ENCODE results near the gene LAMA5. TPM values are rescaled to one million over a fixed set of nuclear protein-coding genes. Genes with fewer than 3 reads are reported as not detected.
A peak's percentile ranks its signal among the peaks of the same experiment; 100 is the strongest.

LAMA5 gene
- total and polyA plus RNA-seq, 2 experiments from 2014 or later: 162 to 168 TPM

DNA sequence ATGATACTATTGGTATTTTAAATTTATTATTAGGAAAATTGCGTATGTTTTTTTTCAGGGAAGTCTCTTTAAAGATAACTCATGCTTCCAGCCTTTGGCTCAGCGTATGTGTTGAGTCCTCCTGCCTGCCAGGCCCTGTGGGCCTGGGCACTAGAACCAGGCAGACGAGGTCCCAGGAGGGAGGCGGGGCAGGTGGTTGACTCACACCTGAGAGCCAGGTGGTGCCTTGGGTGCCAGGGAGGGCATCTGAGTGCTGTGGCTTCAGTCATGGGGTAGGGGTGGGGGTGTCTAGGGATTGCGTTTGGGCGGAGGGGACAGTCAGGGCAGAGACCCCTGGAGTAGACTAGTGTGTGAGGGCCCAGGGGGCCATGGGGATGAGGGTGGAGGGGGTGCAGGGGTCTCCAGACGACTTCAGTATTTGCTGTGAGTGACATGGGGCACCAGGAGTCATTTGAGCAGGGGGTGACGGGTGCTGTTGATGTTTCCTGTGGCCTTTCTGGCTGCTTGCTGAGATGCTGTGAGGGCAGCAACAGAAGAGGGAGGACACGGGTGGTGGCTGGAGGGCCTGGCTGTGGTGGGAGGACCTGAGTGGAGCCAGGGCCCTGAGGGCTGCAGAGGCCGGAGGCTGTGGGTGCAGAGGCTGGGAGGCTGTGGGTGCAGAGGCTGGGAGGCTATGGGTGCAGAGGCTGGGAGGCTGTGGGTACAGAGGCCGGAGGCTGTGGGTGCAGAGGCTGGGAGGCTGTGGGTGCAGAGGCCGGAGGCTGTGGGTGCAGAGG is 79.2 kb downstream of the LAMA5 start:
- no peak overlapping the region for H3K27ac ChIP-seq
- H3K27me3 ChIP-seq: no peaks in the 10 kb centered on the region
- peaks cover 9% of the 10 kb centered on the region for H3K4me1 ChIP-seq (ENCODE audit: low read depth)
- TF ChIP-seq, protein P1, sequence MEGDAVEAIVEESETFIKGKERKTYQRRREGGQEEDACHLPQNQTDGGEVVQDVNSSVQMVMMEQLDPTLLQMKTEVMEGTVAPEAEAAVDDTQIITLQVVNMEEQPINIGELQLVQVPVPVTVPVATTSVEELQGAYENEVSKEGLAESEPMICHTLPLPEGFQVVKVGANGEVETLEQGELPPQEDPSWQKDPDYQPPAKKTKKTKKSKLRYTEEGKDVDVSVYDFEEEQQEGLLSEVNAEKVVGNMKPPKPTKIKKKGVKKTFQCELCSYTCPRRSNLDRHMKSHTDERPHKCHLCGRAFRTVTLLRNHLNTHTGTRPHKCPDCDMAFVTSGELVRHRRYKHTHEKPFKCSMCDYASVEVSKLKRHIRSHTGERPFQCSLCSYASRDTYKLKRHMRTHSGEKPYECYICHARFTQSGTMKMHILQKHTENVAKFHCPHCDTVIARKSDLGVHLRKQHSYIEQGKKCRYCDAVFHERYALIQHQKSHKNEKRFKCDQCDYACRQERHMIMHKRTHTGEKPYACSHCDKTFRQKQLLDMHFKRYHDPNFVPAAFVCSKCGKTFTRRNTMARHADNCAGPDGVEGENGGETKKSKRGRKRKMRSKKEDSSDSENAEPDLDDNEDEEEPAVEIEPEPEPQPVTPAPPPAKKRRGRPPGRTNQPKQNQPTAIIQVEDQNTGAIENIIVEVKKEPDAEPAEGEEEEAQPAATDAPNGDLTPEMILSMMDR (IDR thresholded peaks at IDR 0.05; ENCODE audit: low read depth, low read length): no peak
- H3K9me3 ChIP-seq (ENCODE audit: low read depth): no peaks in the 10 kb centered on the region
- DNase-seq (ENCODE audit: low read depth in 1 of 2, low spot score in 1 of 2): no peak
- H3K36me3 ChIP-seq: peaks cover 26% of the 10 kb centered on the region
- no peak overlapping the region for H3K4me3 ChIP-seq

DNA sequence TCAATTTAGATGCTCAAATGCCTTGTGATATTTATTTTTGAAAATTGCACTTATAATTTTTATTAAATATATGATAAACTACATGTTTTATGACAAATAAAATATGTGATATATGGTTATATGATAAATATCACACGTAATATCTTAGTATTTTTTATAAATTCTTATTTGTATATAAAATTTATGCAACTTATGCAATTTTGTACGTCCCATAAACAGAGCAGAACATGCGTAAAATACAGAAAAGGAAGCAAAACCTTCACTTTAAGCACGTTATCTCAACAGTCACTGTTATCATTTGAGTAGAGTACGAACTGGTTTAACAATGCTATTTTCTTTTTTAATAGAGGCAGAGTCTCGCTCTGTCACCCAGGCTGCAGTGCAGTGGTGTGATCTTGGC is 80.0 kb downstream of the LAMA5 start:
- H3K4me1 ChIP-seq (ENCODE audit: low read depth): peaks cover 15% of the 10 kb centered on the region
- H3K9me3 ChIP-seq (ENCODE audit: low read depth): no peaks in the 10 kb centered on the region
- no peak overlapping the region for H3K27ac ChIP-seq
- TF ChIP-seq, protein P1 (IDR thresholded peaks at IDR 0.05; ENCODE audit: low read depth, low read length): no peak
- H3K4me3 ChIP-seq: no peak overlapping the region
- no peak for DNase-seq (ENCODE audit: low read depth in 1 of 2, low spot score in 1 of 2)
- no peaks in the 10 kb centered on the region for H3K27me3 ChIP-seq
- peaks cover 21% of the 10 kb centered on the region for H3K36me3 ChIP-seq

DNA sequence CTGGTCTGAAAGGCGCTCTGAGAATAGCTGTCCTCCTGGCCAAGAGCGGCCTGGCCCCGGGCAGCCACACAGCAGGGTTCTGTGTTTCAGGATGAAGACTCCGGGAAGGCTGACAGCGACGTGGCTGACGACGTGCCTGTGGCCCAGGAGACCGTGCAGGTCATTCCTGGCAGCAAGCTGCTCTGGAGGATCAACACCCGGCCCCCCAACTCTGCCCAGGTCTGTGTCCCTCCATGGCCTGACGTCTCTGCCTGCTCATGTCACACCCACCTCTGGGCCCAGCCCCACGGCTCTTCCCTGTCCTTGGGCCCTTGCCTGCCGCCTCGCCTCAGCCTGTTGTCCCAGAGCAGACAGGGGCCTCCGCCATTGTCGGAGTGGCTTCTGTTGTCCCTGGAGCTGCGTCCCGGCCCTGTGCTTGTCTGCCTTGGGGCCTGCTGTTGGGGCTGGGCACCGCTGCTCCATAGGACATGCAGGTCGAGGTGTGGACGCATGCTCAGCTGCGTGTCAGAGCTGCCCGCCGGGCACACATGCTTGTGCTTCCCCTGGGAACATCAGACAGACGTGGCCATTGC is 80.5 kb downstream of the LAMA5 start:
- Histone ChIP-seq H3K4me3 (no peak overlapping the region), H3K27me3 (no peaks in the 10 kb centered on the region), H3K9me3 (ENCODE audit: low read depth) (no peaks in the 10 kb centered on the region), H3K36me3 (peaks cover 16% of the 10 kb centered on the region), H3K27ac (no peak overlapping the region), H3K4me1 (ENCODE audit: low read depth) (peaks cover 15% of the 10 kb centered on the region)
- DNase-seq (ENCODE audit: low read depth in 1 of 2, low spot score in 1 of 2): no peak
- TF ChIP-seq, protein P1 (IDR thresholded peaks at IDR 0.05; ENCODE audit: low read depth, low read length): no peak

DNA sequence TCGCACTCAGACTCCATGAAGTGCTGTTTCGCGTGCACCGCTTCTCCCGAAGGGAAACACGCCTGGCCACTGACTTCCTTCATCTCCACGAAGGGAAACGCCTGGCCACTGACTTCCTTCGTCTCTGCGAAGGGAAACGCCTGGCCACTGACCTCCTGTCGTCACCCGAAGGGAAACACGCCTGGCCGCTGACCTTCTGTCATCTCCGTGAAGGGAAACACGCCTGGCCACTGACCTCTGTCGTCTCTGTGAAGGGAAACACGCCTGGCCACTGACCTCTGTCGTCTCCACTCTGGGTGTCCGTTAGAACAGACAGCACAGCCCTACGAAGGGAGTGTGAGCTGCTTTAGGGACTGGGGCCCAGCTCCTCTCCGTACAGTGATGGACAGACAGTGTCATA is 81.4 kb downstream of the LAMA5 start:
- Histone ChIP-seq H3K4me3 (no peak overlapping the region), H3K9me3 (ENCODE audit: low read depth) (no peaks in the 10 kb centered on the region), H3K36me3 (peaks cover 17% of the 10 kb centered on the region), H3K4me1 (ENCODE audit: low read depth) (peaks cover 15% of the 10 kb centered on the region), H3K27me3 (no peaks in the 10 kb centered on the region), H3K27ac (no peak overlapping the region)
- TF ChIP-seq, protein P1 (IDR thresholded peaks at IDR 0.05; ENCODE audit: low read depth, low read length): no peak
- no peak for DNase-seq (ENCODE audit: low read depth in 1 of 2, low spot score in 1 of 2)

DNA sequence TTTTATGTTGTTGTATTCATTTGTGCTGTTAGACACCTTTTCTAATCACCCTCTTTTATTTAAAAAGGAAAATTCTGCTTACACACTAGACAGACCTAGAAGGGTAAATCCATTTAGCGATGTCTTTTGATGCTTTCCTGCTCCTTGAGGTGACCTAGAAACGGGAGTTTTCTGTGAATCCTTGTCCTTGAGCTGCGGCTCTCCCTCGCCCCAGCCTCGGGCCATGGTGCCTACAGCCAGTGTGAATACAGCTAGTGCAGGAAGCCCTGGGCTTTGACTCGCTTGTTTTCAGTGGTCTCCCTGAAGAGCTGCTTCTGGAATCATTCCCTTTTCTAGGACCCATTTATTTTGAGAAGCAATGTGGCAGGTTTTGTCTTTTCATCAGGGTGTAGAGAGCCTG is 82.0 kb downstream of the LAMA5 start:
- H3K4me1 ChIP-seq (ENCODE audit: low read depth): peaks cover 15% of the 10 kb centered on the region
- no peak overlapping the region for H3K4me3 ChIP-seq
- no peak for DNase-seq (ENCODE audit: low read depth in 1 of 2, low spot score in 1 of 2)
- H3K27me3 ChIP-seq: no peaks in the 10 kb centered on the region
- peaks cover 21% of the 10 kb centered on the region for H3K36me3 ChIP-seq
- H3K27ac ChIP-seq: peak overlapping the region; percentile 48
- no peaks in the 10 kb centered on the region for H3K9me3 ChIP-seq (ENCODE audit: low read depth)
- TF ChIP-seq, protein P1 (IDR thresholded peaks at IDR 0.05; ENCODE audit: low read depth, low read length): no peak
